DMS 273 (cell line): ENCODE results near the gene DHX9.

ENCODE experiments used
- DNase-seq: peaks from one replicate; lab custom pipeline; 2025; ENCODE audit not compliant: unreplicated experiment; lab: John Stamatoyannopoulos, UW

DHX9 gene

DNA sequence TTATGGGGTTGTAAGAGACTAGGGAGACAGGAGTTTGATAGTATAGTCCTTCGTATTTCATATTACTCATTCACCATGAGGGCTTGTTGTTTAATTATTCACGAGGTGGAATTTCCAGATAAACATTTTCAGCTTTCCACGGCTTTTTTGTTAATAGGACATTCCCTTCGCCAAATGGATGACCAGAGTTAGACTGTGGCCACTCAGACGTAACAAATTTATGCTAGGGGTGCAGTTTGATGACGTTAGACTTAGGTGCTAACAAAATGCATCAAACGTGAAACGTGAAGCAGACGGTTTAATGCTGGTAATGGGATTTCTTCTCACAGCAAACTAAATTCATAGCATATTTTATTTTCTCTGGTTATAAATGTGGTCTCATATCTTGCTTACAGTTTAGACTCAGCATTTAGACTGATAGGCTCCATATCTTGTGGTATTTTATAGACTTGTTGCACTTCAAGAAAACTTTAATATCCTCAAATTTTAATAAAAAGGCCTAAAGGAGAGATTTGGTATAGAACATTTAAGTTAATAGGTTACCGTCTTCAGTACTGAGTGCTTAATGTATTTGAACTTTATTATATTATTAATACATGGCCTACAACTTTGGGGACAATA lies 2.3 kb downstream of the DHX9 start:
- peak; percentile 60 for DNase-seq

DNA sequence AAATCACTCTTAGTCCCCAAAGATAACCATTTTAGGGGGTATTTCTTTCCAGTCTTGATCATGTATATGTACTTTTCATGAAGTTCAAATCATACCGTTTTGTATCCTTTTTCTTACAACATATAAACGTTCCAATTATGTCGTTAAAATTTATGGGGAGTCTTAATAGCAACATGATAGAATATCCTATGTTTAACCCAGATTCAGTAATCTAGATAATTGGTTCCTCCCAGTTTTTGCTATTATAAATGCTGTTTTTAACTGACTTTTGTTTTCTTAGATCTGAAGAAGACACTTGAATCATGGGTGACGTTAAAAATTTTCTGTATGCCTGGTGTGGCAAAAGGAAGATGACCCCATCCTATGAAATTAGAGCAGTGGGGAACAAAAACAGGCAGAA lies 3.1 kb downstream of the DHX9 start:
- DNase-seq = no peak

DNA sequence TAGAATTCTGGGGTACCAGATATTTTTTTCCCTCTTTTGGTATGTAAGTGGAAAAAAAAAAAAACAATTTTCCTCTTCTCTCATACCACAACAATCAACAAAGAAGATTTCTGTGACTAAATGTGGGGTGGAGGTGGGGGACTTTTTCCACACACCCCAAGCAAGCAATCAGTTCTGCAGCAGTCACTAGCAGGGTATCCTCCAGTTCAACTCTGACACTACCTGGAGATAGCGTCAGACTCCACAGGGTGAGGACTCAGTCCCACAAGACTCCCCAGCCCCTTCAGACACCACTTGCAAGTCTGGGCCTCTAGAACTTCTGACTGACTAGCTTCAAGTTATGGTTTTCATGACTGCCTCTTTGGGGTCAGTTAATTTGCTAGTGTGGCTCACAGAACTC lies 6.2 kb downstream of the DHX9 start:
- no peak for DNase-seq

DNA sequence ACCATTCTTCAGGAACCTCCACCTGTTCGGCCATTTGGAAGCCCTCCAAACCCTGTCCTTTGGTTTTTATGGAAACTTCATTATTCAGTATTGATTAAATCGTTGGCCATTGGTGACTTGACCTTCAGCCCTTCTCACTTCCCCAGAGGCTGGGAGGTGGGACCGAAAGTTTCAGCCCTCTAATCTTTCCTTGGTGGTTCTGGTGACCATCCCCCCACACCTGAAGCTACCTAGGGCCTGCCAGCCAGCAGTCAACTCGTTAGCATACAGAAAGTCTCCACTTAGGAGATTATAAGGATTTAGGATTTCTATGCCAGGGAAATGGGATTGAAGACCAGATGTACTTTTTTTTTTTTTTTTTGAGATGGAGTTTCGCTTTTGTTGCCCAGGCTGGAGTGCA lies 6.7 kb downstream of the DHX9 start:
- no peak for DNase-seq

DNA sequence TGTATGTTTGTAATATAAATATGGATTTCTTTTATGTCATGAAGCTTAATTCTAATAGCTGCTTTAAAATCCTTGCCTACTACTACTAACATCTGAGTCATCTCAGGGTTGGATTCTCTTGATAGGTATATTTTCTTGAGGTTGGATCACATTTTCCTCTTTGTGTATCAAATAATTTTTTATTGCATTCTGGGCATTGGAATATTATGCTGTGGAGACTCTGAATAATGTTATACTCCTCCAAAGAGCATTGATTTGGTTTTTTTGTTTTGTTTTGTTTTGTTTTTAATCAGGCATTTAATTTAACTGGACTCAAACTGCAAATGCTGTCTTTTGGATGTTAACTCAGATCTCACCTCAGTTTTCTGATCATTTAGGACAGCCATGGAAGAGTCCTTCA lies 8.0 kb downstream of the DHX9 start:
- DNase-seq = no peak

DNA sequence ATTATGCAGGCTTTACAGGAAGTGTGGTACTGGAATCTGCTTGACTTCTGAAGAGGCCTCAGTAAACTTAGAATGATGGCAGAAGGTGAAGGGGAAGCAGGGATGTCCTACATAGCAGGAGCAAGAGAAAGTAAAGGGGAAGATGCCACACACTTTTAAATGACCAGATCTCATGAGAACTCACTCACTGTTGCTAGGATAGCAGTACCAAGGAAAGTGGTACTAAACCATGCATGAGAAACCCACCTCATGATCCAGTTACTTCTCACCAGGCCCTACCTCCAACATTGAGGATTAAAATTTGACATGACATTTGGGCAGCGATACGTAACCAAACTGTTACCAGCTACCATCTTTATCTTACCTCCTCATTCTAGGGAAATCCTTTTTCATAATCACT lies 9.6 kb downstream of the DHX9 start:
- DNase-seq = no peak

DNA sequence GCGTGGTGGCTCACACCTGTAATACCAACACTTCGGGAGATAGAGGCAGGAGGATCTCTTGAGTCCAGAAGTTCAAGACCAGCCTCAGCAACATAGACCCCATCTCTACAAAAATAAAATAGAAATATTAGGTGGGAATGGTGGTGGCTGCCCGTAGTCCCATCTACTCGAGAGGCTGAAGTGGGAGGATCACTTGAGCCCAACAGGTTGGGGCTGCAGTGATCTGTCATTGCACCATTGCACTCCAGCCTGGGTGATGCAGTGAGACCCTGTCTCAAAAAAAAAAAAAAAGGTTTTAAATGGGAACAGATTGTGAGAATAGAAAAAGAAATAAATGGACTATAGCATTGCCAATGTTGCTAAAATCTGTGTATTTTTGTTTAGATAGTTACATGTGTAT lies 11.2 kb downstream of the DHX9 start:
- DNase-seq = no peak

DNA sequence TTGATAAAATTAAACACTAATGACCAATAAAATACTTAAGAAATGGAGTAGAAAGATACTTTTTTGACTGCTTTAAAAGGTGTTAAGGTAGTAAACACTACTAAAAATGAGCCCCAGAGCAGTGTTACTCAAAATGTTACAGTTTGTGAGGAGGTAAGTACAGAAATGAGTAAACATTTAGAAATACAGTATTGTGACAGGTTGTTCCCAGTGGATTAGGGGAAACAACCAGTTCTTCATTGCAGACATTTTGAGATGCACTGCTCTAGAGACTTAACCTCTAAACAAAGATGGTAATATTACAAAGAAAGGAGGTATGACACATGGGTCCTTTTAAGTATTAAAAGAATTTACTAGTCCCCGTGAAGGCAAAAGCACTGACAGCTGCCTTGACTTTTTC lies 12.7 kb downstream of the DHX9 start:
- DNase-seq = no peak

DNA sequence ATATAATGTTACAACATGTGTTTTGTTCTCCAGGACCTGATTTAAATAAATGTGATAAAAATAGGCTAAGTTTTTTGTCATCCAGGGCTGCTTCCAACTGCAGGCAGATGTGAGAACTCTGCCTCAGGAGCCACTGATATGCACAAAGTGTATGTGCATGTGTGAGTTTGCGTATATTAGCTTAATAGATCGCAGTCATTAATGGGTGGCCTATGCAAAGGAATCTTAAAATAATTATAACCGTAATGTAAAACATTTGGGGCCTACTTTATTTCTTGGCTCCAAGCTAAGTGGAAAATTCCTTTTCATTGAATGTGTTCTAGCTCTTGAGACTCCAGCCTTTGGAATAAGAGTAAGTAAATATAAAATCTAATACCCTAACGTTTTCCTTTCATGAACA lies 16.8 kb downstream of the DHX9 start:
- no peak for DNase-seq

DNA sequence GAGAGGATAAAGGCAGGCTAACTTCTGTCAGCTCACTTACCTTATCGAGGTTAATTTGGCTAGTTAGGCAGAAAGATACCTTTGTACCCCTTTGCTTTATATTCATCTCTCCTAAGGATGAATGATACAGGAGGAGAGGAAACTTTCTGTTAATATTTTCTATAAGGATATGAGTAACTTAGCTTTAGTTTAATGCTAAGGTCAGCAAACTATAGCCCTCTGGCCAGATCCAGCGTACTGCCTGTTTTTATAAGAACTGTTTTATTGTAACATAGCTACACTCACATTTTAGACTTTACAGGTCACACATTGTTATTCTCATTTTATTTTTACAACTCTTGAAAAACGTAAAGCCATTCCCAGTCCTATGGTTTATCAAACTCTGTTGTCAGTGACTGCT lies 18.1 kb downstream of the DHX9 start:
- no peak for DNase-seq

DNA sequence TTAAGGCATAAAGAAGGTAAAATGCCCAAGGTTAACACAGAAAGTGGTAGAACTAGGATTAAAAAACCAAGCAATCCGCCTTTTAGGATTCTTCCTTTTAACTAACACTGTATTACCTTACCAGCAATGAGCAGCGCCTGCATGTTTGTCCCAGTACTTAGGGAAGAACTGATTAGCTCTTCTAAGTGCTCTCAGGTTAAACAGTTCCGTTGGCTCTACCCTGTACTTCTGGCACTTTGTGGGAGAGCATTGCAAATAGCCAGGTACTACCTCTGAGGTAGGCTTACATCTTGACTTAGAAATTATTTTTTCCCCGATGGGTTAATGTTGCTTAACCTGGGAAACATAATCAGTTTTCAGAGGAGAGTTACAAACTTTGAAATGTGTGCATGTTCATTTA lies 21.5 kb downstream of the DHX9 start:
- DNase-seq = no peak

DNA sequence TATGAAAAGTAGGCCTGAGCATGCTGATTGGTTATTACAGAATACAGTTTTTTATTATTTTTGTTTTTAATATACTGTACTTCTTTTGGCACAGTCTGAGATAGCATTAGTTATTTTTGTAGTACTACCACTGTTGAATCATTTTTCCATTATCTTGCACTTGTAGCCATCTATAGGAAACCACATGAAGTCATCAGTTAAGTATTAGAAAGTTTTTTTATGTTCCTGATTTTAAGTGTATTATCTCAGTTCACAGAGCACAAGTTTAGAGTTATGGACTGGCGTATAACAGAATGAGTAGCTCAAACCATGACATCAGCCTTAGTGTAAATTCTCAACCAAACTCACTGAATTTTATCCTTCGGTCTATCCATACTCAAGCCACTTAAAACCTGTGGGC lies 22.8 kb downstream of the DHX9 start:
- DNase-seq = no peak

DNA sequence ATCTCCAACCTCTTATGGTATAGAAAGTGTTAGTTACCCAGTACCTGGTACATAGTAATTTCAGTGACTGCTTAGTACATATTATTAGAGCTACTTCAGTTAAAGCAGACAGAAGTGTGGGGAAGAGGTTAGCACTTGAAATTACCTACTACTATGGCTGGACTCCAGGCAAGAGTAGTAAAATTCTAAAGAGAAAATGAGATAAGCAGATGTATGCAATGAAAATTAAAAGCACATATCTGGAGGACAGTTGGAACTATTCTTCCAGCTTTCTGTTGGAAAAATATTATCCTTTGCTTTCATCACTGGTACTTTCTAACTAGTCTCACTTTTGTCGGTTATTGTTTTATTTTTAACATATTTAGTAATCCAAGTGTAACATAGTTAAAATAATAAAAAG lies 23.7 kb downstream of the DHX9 start:
- no peak for DNase-seq

DNA sequence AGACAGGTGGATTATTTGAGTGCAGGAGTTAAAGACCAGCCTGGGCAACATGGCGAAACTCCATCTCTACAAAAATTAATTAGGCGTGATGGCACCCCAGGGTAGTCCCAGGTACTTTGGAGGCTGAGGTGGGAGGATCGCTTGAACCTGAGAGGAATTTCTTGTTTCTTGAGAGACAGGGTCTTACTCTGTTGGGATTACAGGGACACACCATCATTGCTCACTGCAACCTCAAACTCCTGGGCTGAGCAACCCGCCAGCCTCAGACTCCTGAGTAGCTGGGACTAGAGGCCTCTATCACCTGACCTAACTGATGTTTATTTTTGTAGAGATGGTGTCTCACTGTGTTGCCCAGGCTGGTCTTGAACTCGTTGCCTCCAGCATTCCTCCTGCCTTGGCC lies 24.8 kb downstream of the DHX9 start:
- DNase-seq = no peak

DNA sequence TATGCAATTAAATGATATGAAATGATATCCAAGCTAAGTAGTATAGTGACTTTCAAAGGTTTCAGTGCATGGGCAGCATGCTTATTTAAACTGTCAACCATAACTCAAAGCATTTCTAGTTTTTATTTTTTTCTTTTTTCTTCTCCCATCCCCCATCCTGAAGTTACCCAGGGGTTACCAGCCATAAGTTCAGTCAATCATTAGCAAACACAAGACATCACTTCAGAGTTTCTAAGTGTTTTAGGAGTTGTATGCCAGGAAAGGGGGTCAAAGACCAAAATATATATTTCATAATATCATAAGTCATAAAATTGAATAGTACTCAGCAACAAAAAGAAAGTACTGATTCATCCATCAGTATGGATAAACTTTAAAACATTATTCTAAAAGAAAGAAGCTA lies 28.7 kb downstream of the DHX9 start:
- no peak for DNase-seq

DNA sequence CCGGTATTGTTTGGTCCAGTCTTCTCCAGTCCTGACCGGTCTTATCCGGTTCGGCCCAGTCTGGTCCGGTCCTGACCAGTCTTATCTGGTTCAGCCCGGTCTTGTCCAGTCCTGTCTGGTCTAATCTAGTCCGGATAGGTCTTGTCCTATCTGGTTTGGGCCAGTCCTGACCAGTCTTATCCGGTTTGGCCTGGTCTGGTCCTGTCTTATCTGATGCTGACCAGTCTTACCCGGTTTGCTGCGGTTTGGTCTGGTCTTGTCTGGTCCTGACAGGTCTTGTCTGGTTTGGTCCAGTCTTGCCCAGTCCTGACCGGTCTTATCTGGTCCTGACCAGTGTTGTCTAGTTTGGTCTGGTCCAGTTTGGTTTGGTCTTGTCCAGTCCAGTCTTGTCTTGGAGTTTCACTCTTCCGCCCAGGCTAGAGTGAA lies 30.1 kb downstream of the DHX9 start:
- DNase-seq = no peak

DNA sequence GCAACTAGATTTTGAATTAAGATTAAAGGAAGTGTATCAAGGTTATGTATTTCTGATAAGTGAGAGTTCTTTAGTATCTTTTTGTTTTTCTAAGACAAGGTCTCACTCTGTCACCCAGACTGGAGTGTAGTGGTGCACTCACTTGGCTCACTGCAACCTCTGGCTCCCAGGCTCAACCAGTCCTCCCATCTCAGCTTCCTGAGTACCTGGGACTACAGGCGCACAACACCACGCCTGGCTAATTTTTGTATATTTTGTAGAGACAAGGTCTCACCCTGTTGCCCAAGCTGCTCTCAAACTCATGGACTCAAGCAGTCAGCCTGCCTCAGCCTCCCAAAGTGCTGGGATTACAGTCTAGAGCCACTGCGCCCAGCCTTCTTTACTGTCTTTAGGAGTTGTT lies 33.7 kb downstream of the DHX9 start:
- no peak for DNase-seq

DNA sequence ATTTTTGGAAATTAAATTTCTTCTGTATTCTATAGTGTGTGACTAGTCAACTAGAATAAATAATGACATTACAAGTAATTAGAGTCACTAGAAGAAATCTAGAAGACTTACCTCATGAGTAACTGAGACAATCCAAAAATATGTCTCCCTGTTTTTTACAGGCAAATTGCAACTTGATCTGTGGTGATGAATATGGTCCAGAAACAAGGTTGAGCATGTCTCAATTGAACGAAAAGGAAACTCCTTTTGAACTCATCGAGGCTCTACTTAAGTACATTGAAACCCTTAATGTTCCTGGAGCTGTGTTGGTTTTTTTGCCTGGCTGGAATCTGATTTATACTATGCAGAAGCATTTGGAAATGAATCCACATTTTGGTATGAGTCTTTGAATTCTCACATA lies 36.7 kb downstream of the DHX9 start:
- no peak for DNase-seq

DNA sequence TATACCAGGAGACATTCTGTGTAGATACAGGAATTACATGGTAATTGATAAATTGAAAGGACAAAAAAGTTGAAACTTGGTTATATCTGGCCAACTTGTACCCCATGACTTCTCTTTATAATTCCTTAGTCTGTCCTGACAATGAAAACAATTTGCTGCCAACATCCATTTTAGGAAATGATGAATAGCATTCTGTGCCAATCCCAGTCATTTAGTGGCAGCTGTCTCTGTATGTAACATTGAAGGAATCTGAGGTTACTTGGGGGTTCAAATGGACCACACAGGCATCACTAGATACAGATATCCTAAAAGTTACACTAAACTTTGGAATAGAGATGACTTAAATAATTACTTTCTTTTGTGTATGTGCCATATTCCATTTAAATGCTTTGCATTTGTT lies 38.2 kb downstream of the DHX9 start:
- DNase-seq = no peak

DNA sequence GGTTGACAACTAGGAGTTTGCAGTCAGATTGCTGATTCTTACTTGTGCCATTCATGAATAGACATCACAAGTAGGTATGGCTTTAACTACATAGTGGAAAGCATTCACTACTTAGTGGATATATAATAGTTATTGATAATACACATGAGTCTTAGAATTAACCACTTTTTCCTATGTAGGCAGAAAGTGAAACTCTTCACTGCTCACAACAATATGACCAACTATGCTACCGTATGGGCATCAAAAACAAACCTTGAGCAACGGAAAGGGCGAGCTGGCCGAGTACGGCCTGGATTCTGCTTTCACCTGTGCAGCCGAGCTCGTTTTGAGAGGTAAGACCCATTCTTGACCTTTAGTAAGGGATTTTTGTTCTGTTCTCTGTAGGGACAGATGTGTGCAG lies 38.7 kb downstream of the DHX9 start:
- DNase-seq = no peak

DNA sequence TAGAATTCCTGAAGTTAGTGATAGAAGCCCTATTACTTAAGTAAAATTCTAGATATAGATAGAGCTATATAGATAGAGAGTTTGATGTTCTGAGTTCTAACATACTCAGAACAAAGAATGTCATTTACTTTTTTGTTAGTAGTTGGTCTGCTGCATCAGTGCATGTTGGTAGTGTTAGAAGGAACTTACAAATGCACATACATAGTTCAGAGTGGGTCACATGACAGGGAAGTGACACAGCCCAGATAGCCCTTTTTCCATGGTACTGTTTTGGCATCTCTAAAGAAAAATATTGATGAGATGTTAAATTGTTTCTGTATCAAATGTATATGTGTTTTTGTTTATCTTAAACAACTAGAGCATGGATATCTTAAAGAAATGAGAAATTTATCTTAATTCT lies 45.7 kb downstream of the DHX9 start:
- DNase-seq = no peak

DNA sequence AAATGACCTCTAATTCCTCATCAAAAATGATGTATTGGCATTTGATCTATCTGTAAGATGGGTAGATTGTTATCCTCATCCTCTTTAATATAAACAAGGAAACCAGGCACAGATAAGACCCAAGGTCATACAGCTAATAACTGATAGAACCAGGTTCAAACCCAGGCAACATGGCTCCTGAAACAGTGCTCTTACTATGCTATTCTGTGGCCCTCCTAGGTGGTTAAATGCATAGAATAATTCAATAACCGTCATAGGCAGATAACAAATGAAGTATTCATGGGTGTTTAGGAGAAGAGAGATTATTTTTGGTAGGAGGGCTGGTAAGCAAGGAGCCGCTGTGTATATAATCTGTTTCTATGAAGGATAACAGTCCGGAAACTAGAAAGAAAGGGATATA lies 46.4 kb downstream of the DHX9 start:
- no peak for DNase-seq

DNA sequence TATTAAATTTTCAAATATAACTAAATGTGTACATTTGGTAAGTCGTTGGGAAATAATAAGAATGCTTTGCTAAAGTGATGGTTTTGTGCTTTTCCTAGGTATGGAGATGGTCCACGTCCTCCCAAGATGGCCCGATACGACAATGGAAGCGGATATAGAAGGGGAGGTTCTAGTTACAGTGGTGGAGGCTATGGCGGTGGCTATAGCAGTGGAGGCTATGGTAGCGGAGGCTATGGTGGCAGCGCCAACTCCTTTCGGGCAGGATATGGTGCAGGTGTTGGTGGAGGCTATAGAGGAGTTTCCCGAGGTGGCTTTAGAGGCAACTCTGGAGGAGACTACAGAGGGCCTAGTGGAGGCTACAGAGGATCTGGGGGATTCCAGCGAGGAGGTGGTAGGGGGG lies 47.8 kb downstream of the DHX9 start:
- no peak for DNase-seq
